Neural progenitor cell (in vitro differentiated cells): ENCODE results near the gene SSNA1. TPM values are rescaled to one million over a fixed set of nuclear protein-coding genes. Genes with fewer than 3 reads are reported as not detected.
A peak's percentile ranks its signal among the peaks of the same experiment; 100 is the strongest.

Experiments
- DNase-seq: peaks from one replicate; pipeline ENCODE4 v3.0.0-alpha.2; 2016; ENCODE audit warnings: low spot score
- H2AFZ ChIP-seq: fragments of 200-600 bp; sonication (generic); replicated peaks from 2 replicates; pipeline ENCODE4 v1.6.1; 2016; ENCODE audit warnings: antibody characterized with exemption
- H3F3A ChIP-seq: fragments of 200-600 bp; sonication (generic); 2 replicates; pipeline ENCODE4 v1.6.1; 2016; ENCODE audit warnings: antibody characterized with exemption, low read depth
- H3K27ac ChIP-seq: fragments of 200-600 bp; sonication (generic); 2 replicates; pipeline ENCODE4 v1.5.1; 2016; ENCODE audit warnings: mild to moderate bottlenecking
- H3K27me3 ChIP-seq: fragments of 200-600 bp; sonication (generic); 2 replicates; pipeline ENCODE4 v1.6.1; 2016; ENCODE audit warnings: mild to moderate bottlenecking, moderate library complexity
- H3K36me3 ChIP-seq: fragments of 200-600 bp; sonication (generic); 2 replicates; pipeline ENCODE4 v1.5.1; 2016
- H3K4me1 ChIP-seq: fragments of 200-600 bp; sonication (generic); 2 replicates; pipeline ENCODE4 v1.6.1; 2016; ENCODE audit warnings: mixed run types
- H3K4me2 ChIP-seq: fragments of 200-600 bp; sonication (generic); 2 replicates; pipeline ENCODE4 v1.6.1; 2016
- H3K4me3 ChIP-seq: fragments of 200-600 bp; sonication (generic); 2 replicates; pipeline ENCODE4 v1.5.1; 2016
- H3K79me2 ChIP-seq: fragments of 200-600 bp; sonication (generic); 2 replicates; pipeline ENCODE4 v1.6.1; 2016; ENCODE audit warnings: low read depth
- H3K9ac ChIP-seq: fragments of 200-600 bp; sonication (generic); 2 replicates; pipeline ENCODE4 v1.6.1; 2016
- H3K9me3 ChIP-seq: fragments of 200-600 bp; sonication (generic); 2 replicates; pipeline ENCODE4 v1.5.1; 2016; ENCODE audit warnings: low read depth
- H4K20me1 ChIP-seq: fragments of 200-600 bp; sonication (generic); 2 replicates; pipeline ENCODE4 v1.6.1; 2016; ENCODE audit warnings: low read depth
- H3K27ac Mint-ChIP-seq: 3 replicates; pipeline ENCODE4 v1.8.0; 2021; ENCODE audit warnings: mixed read lengths
- H3K27me3 Mint-ChIP-seq: 2 replicates; pipeline ENCODE4 v1.8.0; 2022; ENCODE audit warnings: low read depth, mild to moderate bottlenecking, inconsistent platforms, moderate library complexity, mixed read lengths; ENCODE audit not compliant: insufficient read depth
- H3K36me3 Mint-ChIP-seq: 3 replicates; pipeline ENCODE4 v1.8.0; 2021; ENCODE audit warnings: mixed read lengths
- H3K4me1 Mint-ChIP-seq: 3 replicates; pipeline ENCODE4 v1.8.0; 2021; ENCODE audit warnings: mixed read lengths
- H3K4me3 Mint-ChIP-seq: 3 replicates; pipeline ENCODE4 v1.8.0; 2021; ENCODE audit warnings: mild to moderate bottlenecking, moderate library complexity, mixed read lengths
- H3K9me3 Mint-ChIP-seq: 3 replicates; pipeline ENCODE4 v1.8.0; 2020; ENCODE audit warnings: mixed read lengths
- EZH2 ChIP-seq: fragments of 200-600 bp; sonication (generic); IDR thresholded peaks from 2 replicates; pipeline ENCODE4 v1.6.1; 2017; ENCODE audit warnings: antibody characterized with exemption, mild to moderate bottlenecking, moderate library complexity
- EZH2phosphoT487 ChIP-seq: fragments of 200-600 bp; sonication (generic); IDR thresholded peaks from 2 replicates; pipeline ENCODE4 v1.6.1; 2017; ENCODE audit warnings: antibody characterized with exemption
- total RNA-seq: library from RNA; depleted of rRNA; stranded (reverse); fragments of >200 nt; gene quantifications from 2 replicates; pipeline ENCODE4 v1.2.3, GENCODE V29; 2015; ENCODE audit warnings: low replicate concordance
- TF ChIP-seq, protein P1 (sequence below): fragments of 200-600 bp; sonication (generic); IDR thresholded peaks from 2 replicates; pipeline ENCODE4 v1.5.1; 2017; ENCODE audit warnings: antibody characterized with exemption, mild to moderate bottlenecking

Gene SSNA1
- total RNA-seq, 1 donor from 2014 or later: 27.9 TPM

DNA sequence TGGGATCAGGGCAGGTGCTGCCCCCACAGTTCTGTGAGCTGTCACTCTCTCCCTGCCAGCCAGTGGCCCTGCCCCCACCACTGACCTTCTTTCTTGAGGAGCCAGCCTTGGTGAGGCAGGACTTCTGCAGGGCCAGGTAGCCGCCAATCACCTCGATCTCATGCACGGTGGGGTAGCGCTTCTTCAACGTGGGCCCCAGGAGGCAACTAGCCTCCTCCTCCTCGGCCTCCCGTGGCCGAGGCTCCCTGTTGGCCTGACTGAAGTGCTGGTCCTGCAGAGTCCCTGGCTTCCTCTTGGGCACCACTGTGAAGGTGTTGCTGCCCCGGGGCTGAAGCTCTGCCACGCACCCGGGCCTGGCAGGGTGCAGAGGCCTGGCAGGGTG is 10.4 kb downstream of the SSNA1 start:
- Histone ChIP-seq H3K4me2 (no peak overlapping the region), H3F3A (peaks cover 24% of the 10 kb centered on the region), H3K9me3 (no peaks in the 10 kb centered on the region), H2AFZ (no peak overlapping the region), H3K27me3 (peaks cover 7% of the 10 kb centered on the region), H3K9ac (no peak overlapping the region), H3K36me3 (no peaks in the 10 kb centered on the region), H4K20me1 (peaks cover 71% of the 10 kb centered on the region), H3K4me1 (peaks cover 12% of the 10 kb centered on the region), H3K4me3 (no peak overlapping the region), H3K79me2 (peaks cover 44% of the 10 kb centered on the region), H3K27ac (no peak overlapping the region)
- Mint-ChIP-seq H3K4me1 (peaks cover 18% of the 10 kb centered on the region), H3K4me3 (peak overlapping the region; percentile 63), H3K9me3 (no peaks in the 10 kb centered on the region), H3K36me3 (peaks cover 4% of the 10 kb centered on the region), H3K27ac (no peak overlapping the region), H3K27me3 (peaks cover 8% of the 10 kb centered on the region)
- DNase-seq: no peak
- TF ChIP-seq EZH2phosphoT487 (no peak), EZH2 (no peak)
- TF ChIP-seq, protein P1, sequence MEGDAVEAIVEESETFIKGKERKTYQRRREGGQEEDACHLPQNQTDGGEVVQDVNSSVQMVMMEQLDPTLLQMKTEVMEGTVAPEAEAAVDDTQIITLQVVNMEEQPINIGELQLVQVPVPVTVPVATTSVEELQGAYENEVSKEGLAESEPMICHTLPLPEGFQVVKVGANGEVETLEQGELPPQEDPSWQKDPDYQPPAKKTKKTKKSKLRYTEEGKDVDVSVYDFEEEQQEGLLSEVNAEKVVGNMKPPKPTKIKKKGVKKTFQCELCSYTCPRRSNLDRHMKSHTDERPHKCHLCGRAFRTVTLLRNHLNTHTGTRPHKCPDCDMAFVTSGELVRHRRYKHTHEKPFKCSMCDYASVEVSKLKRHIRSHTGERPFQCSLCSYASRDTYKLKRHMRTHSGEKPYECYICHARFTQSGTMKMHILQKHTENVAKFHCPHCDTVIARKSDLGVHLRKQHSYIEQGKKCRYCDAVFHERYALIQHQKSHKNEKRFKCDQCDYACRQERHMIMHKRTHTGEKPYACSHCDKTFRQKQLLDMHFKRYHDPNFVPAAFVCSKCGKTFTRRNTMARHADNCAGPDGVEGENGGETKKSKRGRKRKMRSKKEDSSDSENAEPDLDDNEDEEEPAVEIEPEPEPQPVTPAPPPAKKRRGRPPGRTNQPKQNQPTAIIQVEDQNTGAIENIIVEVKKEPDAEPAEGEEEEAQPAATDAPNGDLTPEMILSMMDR: no peak

DNA sequence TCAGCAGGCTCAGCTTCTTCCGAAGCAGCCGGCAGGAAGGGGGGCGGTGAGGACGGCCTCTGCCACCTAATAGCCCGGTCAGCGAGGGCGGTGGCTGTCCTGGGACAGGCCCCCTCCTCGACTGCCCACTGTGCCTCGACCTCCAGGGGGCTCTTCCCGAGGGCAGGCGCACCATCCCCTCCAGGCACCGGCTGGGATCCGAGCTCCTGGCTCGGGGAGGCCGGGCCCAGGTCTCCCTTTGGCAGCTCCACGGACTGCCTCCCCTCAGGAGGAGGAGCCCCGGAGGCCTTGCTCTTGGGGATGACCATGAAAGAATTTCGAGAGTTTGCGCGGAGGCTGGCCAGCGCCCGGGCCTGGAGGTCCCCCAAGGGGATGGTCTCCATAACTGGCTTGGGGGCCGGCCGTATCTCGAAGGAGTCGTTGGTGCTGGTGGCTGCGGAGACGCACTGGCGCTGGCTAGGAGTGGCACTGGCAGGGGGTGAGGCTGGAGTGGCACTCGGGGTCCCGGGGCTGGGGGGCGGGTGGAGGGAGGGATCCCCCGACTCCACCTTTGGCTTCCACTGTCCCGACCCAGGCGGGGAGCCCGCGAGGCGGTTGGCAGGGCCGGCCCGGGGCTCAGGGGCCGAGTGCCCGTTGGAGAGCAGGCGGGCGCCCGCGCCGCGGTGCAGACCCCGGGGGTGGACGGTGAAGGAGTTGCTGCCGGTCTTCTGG is 11.1 kb downstream of the SSNA1 start:
- H3K27ac ChIP-seq: no peak overlapping the region
- H2AFZ ChIP-seq: no peak overlapping the region
- Mint-ChIP-seq H3K4me3 (peak overlapping the region; percentile 86), H3K27ac (no peak overlapping the region), H3K27me3 (peaks cover 8% of the 10 kb centered on the region), H3K4me1 (peaks cover 24% of the 10 kb centered on the region), H3K9me3 (no peaks in the 10 kb centered on the region), H3K36me3 (peaks cover 4% of the 10 kb centered on the region)
- peak overlapping the region; percentile 57 for H3K4me3 ChIP-seq
- no peaks in the 10 kb centered on the region for H3K36me3 ChIP-seq
- peaks cover 7% of the 10 kb centered on the region for H3K27me3 ChIP-seq
- H3F3A ChIP-seq: peaks cover 30% of the 10 kb centered on the region
- H3K9me3 ChIP-seq: no peaks in the 10 kb centered on the region
- H3K79me2 ChIP-seq: peaks cover 51% of the 10 kb centered on the region
- H3K9ac ChIP-seq: no peak overlapping the region
- peak; percentile 32 for DNase-seq
- H3K4me1 ChIP-seq: peaks cover 18% of the 10 kb centered on the region
- TF ChIP-seq EZH2: no peak
- TF ChIP-seq EZH2phosphoT487: no peak
- TF ChIP-seq, protein P1: no peak
- H4K20me1 ChIP-seq: peaks cover 71% of the 10 kb centered on the region
- peak overlapping the region; percentile 85 for H3K4me2 ChIP-seq

DNA sequence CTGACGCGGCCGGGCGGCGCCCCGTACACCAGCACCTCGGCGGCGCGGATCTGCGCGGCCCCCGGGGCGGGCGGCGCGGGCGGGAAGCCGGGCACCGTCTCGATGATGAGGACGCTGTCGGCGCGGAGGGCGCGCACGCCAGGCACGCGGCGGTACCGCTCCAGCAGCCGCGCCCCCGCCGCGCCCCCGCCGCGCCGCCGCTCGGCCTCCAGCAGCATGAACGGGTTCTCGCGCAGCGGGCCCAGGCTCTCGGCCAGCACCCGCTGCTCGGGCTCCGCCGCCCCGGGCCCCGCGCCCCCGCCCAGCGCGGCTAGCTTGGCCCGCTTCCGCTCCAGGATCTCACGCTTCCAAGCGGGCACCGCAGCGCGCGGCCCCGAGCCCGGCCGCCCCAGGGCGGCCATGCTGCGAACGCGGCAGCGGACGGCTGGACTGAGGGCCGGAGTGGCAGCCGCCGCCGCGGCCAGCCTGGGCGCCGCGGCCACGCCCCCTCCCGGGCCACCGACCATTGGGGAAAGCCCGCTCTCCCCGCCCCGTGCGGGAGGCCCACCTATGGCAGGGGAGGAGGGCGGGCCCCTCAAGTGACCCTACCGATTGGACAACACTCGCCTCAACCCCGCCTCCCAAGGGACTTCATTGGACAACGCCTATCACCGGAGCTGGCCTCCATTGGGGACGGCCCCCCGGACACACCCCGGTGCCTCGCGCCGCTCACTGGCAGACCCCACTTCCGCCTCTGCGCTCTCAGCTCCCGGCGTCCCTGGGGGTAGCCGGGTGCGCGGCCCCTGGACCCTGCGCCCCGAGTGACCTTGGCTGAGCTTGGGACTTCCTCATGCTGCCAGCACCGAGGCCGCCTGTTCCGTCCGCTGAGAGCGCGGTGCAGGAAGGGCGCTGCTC is 12.1 kb downstream of the SSNA1 start, which contains the start of gene TPRN:
Gene TPRN (minus strand): TSS at position 431 of the 894 bp plus-strand sequence. CDS start 30 bp downstream, at position 401.
- no peak for TF ChIP-seq EZH2phosphoT487
- TF ChIP-seq, protein P1: no peak
- no peak for TF ChIP-seq EZH2
- Mint-ChIP-seq H3K4me3 (peak within 1 kb of the TSS; percentile 86), H3K4me1 (peaks cover 23% of the 10 kb centered on the region), H3K27ac (no peak within 1 kb of the TSS), H3K27me3 (peaks cover 9% of the 10 kb centered on the region), H3K36me3 (peaks cover 4% of the 10 kb centered on the region), H3K9me3 (no peaks in the 10 kb centered on the region)
- H4K20me1 ChIP-seq: peaks cover 65% of the 10 kb centered on the region
- H3K27ac ChIP-seq: no peak within 1 kb of the TSS
- no peaks in the 10 kb centered on the region for H3K9me3 ChIP-seq
- H3K4me2 ChIP-seq: peak within 1 kb of the TSS; percentile 93
- H3K9ac ChIP-seq: peak within 1 kb of the TSS; percentile 41
- peak; percentile 100 for DNase-seq
- peaks cover 58% of the 10 kb centered on the region for H3K79me2 ChIP-seq
- peaks cover 34% of the 10 kb centered on the region for H3F3A ChIP-seq
- no peaks in the 10 kb centered on the region for H3K36me3 ChIP-seq
- H3K4me3 ChIP-seq: peak within 1 kb of the TSS; percentile 72
- H2AFZ ChIP-seq: no peak within 1 kb of the TSS
- H3K27me3 ChIP-seq: peaks cover 7% of the 10 kb centered on the region
- H3K4me1 ChIP-seq: peaks cover 20% of the 10 kb centered on the region
